Transverse colon (tissue), 4 donors: ENCODE measurements around the gene NFS1. TPM values are rescaled to one million over a fixed set of nuclear protein-coding genes. Genes with fewer than 3 reads are reported as not detected.

ENCODE experiments used
- DNase-seq: peaks from one replicate; pipeline ENCODE4 v3.0.0-alpha.2; 2019
- H3K27ac ChIP-seq, 4 donors: fragments of 200-600 bp; sonication (generic); 2 replicates each; pipeline ENCODE4 v1.5.1; 2016 to 2018; ENCODE audit warnings: inconsistent platforms in 4 of 4
- H3K27me3 ChIP-seq: fragments of 200-600 bp; sonication (generic); 2 replicates; pipeline ENCODE4 v1.5.1; 2017; ENCODE audit warnings: inconsistent platforms
- H3K36me3 ChIP-seq, 4 donors: fragments of 200-600 bp; sonication (generic); 2 replicates each; pipeline ENCODE4 v1.5.1; 2017 to 2019; ENCODE audit warnings: inconsistent platforms in 4 of 4
- H3K4me1 ChIP-seq, 4 donors: fragments of 200-600 bp; sonication (generic); 2 replicates each; pipeline ENCODE4 v1.5.1; 2017 to 2020; ENCODE audit warnings: inconsistent platforms in 4 of 4
- H3K4me3 ChIP-seq, 4 donors: fragments of 200-600 bp; sonication (generic); 1 replicate in 1 of 4; 2 replicates in 3 of 4; pipeline versions ENCODE4 v1.5.1 to v1.6.1; 2017 to 2019; ENCODE audit warnings: inconsistent platforms in 4 of 4
- H3K9me3 ChIP-seq, 2 donors: fragments of 200-600 bp; sonication (generic); 2 replicates each; pipeline ENCODE4 v1.5.1; 2017 to 2019; ENCODE audit warnings: inconsistent platforms in 2 of 2
- EP300 ChIP-seq: sonication (generic); formaldehyde crosslinking; IDR thresholded peaks from one replicate; pipeline ENCODE4 v1.6.1; 2017; ENCODE audit warnings: antibody characterized with exemption, low read depth
- POLR2A ChIP-seq: fragments of 450-650 bp; IDR thresholded peaks from one replicate; pipeline ENCODE4 v1.6.1; 2016; ENCODE audit warnings: antibody characterized with exemption, mild to moderate bottlenecking, moderate library complexity
- POLR2AphosphoS5 ChIP-seq, 3 donors: sonication (generic); formaldehyde crosslinking; IDR thresholded peaks; one replicate each; pipeline ENCODE4 v1.6.1; 2016; ENCODE audit warnings: antibody characterized with exemption in 3 of 3
- WGBS, 2 donors: methylation state at CpG; one replicate each; pipeline ENCODE4 v1.1.5; 2018; ENCODE audit warnings: low coverage in 1 of 2; 5-methylcytosine and 5-hydroxymethylcytosine counted together
- in situ Hi-C, 4 donors: fragments of 200-750 bp; cut with MboI; loops; one replicate each; pipeline versions ENCODE4 v1.15.0 to v1.15.1; 2017; ENCODE audit warnings: low sequenced_read_pairs in 3 of 4, low pct_ligation_motif_present in 1 of 4, low pct_unique_long_range_greater_than_20kb in 1 of 4
- intact Hi-C: fragments of 100-400 bp; cut with DNase I; formaldehyde crosslinking; loops from one replicate; pipeline ENCODE4 v1.15.1; 2023; ENCODE audit warnings: low total_unique reads
- total RNA-seq, 4 donors: library from RNA; depleted of rRNA; stranded (reverse); fragments of >200 nt; gene quantifications; one replicate each; pipeline ENCODE4 v1.1.0, GENCODE V29; 2016
- TF ChIP-seq, protein P1 (sequence below), 5 experiments: fragments of 200-600 bp in 3 of 5; fragments of 450-650 bp in 2 of 5; sonication (generic) in 3 of 5; IDR thresholded peaks; 1 replicate in 2 of 5; 2 replicates in 3 of 5; pipeline ENCODE4 v1.5.1; 2016 to 2017; ENCODE audit warnings: antibody characterized with exemption in 5 of 5, inconsistent platforms in 3 of 5, mild to moderate bottlenecking in 2 of 5, moderate library complexity in 1 of 5

NFS1 gene
- total RNA-seq, 4 donors from 2014 or later = 28.4 to 54.1 (median 42.0) TPM

DNA sequence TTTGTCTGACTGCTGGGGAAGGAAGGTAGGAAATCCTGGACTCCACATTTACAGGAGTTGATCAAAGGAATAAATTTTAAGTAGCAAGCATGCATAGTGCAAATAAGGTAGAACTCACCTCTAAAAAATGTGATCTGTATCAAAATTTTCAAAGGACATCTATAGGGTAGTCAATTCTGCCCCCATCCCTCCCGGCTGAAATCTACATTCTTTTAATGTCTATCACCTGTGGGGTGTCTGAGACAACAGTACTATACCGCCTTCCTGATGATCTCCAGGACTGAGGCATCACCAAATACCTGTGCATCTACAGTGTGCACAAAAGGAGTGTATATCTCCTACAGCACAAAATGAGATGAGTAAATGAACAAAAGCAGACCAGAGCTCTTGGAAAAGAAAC, 54.3 kb downstream of the NFS1 start:
- no peaks in the 10 kb centered on the region for H3K27me3 ChIP-seq
- 77 to 80% methylated on average over 2 of the region's 2 CpGs for WGBS, 2 donors
- no peaks in the 10 kb centered on the region for H3K9me3 ChIP-seq
- in situ Hi-C loops = no loop called here
- TF ChIP-seq POLR2A (no peak), EP300 (no peak), POLR2AphosphoS5 (IDR thresholded peaks at IDR 0.05) (no peak)
- TF ChIP-seq, protein P1, sequence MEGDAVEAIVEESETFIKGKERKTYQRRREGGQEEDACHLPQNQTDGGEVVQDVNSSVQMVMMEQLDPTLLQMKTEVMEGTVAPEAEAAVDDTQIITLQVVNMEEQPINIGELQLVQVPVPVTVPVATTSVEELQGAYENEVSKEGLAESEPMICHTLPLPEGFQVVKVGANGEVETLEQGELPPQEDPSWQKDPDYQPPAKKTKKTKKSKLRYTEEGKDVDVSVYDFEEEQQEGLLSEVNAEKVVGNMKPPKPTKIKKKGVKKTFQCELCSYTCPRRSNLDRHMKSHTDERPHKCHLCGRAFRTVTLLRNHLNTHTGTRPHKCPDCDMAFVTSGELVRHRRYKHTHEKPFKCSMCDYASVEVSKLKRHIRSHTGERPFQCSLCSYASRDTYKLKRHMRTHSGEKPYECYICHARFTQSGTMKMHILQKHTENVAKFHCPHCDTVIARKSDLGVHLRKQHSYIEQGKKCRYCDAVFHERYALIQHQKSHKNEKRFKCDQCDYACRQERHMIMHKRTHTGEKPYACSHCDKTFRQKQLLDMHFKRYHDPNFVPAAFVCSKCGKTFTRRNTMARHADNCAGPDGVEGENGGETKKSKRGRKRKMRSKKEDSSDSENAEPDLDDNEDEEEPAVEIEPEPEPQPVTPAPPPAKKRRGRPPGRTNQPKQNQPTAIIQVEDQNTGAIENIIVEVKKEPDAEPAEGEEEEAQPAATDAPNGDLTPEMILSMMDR (IDR thresholded peaks at IDR 0.05) = no peak
- no peak for DNase-seq
- H3K36me3 ChIP-seq = no peaks in the 10 kb centered on the region
- H3K4me3 ChIP-seq = no peak overlapping the region
- intact Hi-C loops = no loop called here
- peaks cover 0 to 18% (median 4%) of the 10 kb centered on the region in 4 donors for H3K4me1 ChIP-seq
- H3K27ac ChIP-seq = no peak overlapping the region

DNA sequence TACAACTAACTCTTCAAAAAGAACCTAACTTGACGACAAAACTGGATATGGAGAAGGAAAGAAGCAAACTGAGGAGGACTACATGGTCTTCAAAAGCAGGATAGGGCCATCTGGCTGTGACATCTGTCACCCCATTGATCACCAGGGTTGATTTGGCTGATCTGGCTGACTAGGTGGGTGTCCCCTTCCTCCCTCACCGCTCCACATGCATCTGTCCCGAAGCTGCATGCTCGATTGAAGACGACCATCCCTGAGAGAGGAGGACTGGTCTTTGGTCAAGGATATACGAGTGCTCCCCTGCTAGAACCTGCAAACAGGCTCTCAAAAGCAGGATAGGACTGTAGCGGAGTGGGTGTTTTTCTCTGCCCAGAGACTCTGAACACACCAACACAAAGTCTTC, 56.1 kb downstream of the NFS1 start:
- Histone ChIP-seq H3K36me3 (no peaks in the 10 kb centered on the region), H3K4me1 (peaks cover 0 to under 1% (median 0%) of the 10 kb centered on the region in 4 donors), H3K27ac (no peak overlapping the region), H3K27me3 (no peaks in the 10 kb centered on the region), H3K9me3 (no peaks in the 10 kb centered on the region), H3K4me3 (no peak overlapping the region)
- no peak for DNase-seq
- no peak for TF ChIP-seq POLR2AphosphoS5 (IDR thresholded peaks at IDR 0.05)
- TF ChIP-seq EP300 = no peak
- TF ChIP-seq POLR2A = no peak
- TF ChIP-seq, protein P1 (IDR thresholded peaks at IDR 0.05) = no peak
- in situ Hi-C loops = no loop called here
- intact Hi-C loops = no loop called here
- WGBS, 2 donors = 91 to 93% methylated on average over 1 to 7 of the region's 7 CpGs

DNA sequence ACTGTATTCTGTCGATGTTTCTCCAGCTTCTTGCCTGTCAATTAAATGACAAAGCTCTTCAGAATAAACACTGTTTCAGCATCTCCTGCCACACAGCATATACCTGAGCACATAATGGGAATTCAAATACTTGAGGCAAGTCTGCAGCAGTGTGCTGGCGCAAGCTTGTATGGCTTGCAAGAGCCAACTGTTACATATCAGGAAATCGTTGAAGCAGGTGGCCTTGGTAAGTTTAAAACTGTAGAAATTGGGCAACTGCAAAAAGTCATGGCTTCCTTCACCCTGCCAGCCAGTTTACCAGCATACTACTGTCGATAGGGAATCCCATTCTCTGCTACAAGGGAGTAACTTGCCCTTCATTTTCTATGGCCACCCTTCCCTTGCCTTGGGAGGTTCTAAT, 57.4 kb downstream of the NFS1 start:
- no peak for DNase-seq
- intact Hi-C loops = no loop called here
- 92% methylated on average over 4 of the region's 4 CpGs; no CpG with 5 or more reads in 1 of the 2 donors for WGBS, 2 donors
- Histone ChIP-seq H3K9me3 (no peaks in the 10 kb centered on the region), H3K27ac (no peak overlapping the region), H3K4me1 (no peaks in the 10 kb centered on the region), H3K4me3 (no peak overlapping the region), H3K27me3 (no peaks in the 10 kb centered on the region), H3K36me3 (no peaks in the 10 kb centered on the region)
- in situ Hi-C loops = no loop called here
- TF ChIP-seq EP300 = no peak
- no peak for TF ChIP-seq POLR2A
- TF ChIP-seq, protein P1 (IDR thresholded peaks at IDR 0.05) = no peak
- TF ChIP-seq POLR2AphosphoS5 (IDR thresholded peaks at IDR 0.05) = no peak

DNA sequence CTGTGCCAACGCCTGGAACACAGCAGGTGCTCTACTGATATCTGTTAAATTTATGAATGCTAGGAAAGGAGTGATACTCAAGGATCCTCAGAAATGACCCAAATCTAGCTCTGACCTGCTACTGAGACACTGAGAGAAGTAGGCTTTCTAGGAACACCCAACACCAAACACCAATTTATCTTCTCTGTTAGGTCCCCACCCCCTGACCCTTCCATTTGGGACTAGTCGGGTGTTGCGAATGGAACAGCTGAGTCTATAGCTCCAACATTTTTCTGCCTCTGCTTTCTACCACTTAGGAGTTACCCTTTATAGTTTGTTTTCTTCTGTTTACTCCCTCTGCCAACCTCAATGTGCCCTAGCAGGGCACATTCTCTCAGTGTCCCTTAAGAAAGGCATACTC, 58.4 kb downstream of the NFS1 start:
- Histone ChIP-seq H3K4me1 (no peaks in the 10 kb centered on the region), H3K27me3 (no peaks in the 10 kb centered on the region), H3K9me3 (no peaks in the 10 kb centered on the region), H3K36me3 (no peaks in the 10 kb centered on the region), H3K27ac (no peak overlapping the region), H3K4me3 (no peak overlapping the region)
- DNase-seq = no peak
- 86 to 91% methylated on average over 2 to 3 of the region's 3 CpGs for WGBS, 2 donors
- TF ChIP-seq, protein P1 (IDR thresholded peaks at IDR 0.05) = no peak
- TF ChIP-seq POLR2A (no peak), POLR2AphosphoS5 (IDR thresholded peaks at IDR 0.05) (no peak), EP300 (no peak)
- intact Hi-C loops (no loop called here), in situ Hi-C loops (no loop called here)
